Type B pancreatic cell (in vitro differentiated cells): Measurements from ENCODE around the gene OSTN. TPM values are rescaled to one million over a fixed set of nuclear protein-coding genes. Genes with fewer than 3 reads are reported as not detected.

ENCODE experiments used
- DNase-seq: peaks from one replicate; pipeline ENCODE4 v3.0.0; 2021; ENCODE audit warnings: mixed read lengths; ENCODE audit not compliant: unreplicated experiment; ENCODE audit errors: extremely low spot score
- H3K27ac Mint-ChIP-seq: 2 replicates; pipeline ENCODE4 v1.8.0; 2021; ENCODE audit warnings: mild to moderate bottlenecking, mixed read lengths
- H3K27me3 Mint-ChIP-seq: 2 replicates; pipeline ENCODE4 v1.8.0; 2021; ENCODE audit warnings: mixed read lengths
- H3K36me3 Mint-ChIP-seq: 2 replicates; pipeline ENCODE4 v1.8.0; 2021; ENCODE audit warnings: mixed read lengths
- H3K4me1 Mint-ChIP-seq: one replicate; pipeline ENCODE4 v1.8.0; 2021; ENCODE audit warnings: mixed read lengths; ENCODE audit not compliant: unreplicated experiment
- H3K4me3 Mint-ChIP-seq: 2 replicates; pipeline ENCODE4 v1.8.0; 2021; ENCODE audit warnings: mild to moderate bottlenecking, mixed read lengths
- H3K9me3 Mint-ChIP-seq: 2 replicates; pipeline ENCODE4 v1.8.0; 2021; ENCODE audit warnings: mixed read lengths
- total RNA-seq: library from RNA; stranded (reverse); gene quantifications from 2 replicates; pipeline ENCODE4 v1.2.1, GENCODE V29; 2021; ENCODE audit warnings: low replicate concordance
- TF ChIP-seq, protein P1 (sequence below): fragments of 200-600 bp; sonication (generic); conservative IDR thresholded peaks from 2 replicates; pipeline ENCODE4 v1.5.0; 2021; ENCODE audit warnings: antibody characterized with exemption, mild to moderate bottlenecking

The OSTN gene
- total RNA-seq, 1 donor from 2014 or later, result 1.3 TPM

- Mint-ChIP-seq H3K27me3 (no peaks in the 10 kb centered on the region), H3K9me3 (peaks cover 4% of the 10 kb centered on the region), H3K27ac (no peak overlapping the region)
Observed at GRCh38 chr3:191220908-191221307, 21.9 kb downstream of the OSTN start.

GRCh38 chr3:191221638-191222037 lies 22.6 kb downstream of the OSTN start:
- H3K27ac Mint-ChIP-seq, result no peak overlapping the region
- no peaks in the 10 kb centered on the region for H3K4me1 Mint-ChIP-seq
- H3K27me3 Mint-ChIP-seq, result no peaks in the 10 kb centered on the region
- TF ChIP-seq, protein P1, sequence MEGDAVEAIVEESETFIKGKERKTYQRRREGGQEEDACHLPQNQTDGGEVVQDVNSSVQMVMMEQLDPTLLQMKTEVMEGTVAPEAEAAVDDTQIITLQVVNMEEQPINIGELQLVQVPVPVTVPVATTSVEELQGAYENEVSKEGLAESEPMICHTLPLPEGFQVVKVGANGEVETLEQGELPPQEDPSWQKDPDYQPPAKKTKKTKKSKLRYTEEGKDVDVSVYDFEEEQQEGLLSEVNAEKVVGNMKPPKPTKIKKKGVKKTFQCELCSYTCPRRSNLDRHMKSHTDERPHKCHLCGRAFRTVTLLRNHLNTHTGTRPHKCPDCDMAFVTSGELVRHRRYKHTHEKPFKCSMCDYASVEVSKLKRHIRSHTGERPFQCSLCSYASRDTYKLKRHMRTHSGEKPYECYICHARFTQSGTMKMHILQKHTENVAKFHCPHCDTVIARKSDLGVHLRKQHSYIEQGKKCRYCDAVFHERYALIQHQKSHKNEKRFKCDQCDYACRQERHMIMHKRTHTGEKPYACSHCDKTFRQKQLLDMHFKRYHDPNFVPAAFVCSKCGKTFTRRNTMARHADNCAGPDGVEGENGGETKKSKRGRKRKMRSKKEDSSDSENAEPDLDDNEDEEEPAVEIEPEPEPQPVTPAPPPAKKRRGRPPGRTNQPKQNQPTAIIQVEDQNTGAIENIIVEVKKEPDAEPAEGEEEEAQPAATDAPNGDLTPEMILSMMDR, result no peak
- H3K4me3 Mint-ChIP-seq, result no peak overlapping the region
- H3K36me3 Mint-ChIP-seq, result no peaks in the 10 kb centered on the region
- no peak for DNase-seq
- peaks cover under 1% of the 10 kb centered on the region for H3K9me3 Mint-ChIP-seq

More at GRCh38 chr3:191220908-191221307, 21.9 kb downstream of the OSTN start:
- no peak for DNase-seq
- H3K4me3 Mint-ChIP-seq, result no peak overlapping the region
- TF ChIP-seq, protein P1, result no peak
- H3K36me3 Mint-ChIP-seq, result no peaks in the 10 kb centered on the region
- no peaks in the 10 kb centered on the region for H3K4me1 Mint-ChIP-seq

GRCh38 chr3:191227541-191227940 lies 28.5 kb downstream of the OSTN start:
- no peaks in the 10 kb centered on the region for H3K36me3 Mint-ChIP-seq
- no peak overlapping the region for H3K4me3 Mint-ChIP-seq
- H3K27ac Mint-ChIP-seq, result no peak overlapping the region
- no peaks in the 10 kb centered on the region for H3K27me3 Mint-ChIP-seq
- DNase-seq, result no peak
- no peaks in the 10 kb centered on the region for H3K4me1 Mint-ChIP-seq
- H3K9me3 Mint-ChIP-seq, result no peaks in the 10 kb centered on the region
- TF ChIP-seq, protein P1, result no peak

DNA sequence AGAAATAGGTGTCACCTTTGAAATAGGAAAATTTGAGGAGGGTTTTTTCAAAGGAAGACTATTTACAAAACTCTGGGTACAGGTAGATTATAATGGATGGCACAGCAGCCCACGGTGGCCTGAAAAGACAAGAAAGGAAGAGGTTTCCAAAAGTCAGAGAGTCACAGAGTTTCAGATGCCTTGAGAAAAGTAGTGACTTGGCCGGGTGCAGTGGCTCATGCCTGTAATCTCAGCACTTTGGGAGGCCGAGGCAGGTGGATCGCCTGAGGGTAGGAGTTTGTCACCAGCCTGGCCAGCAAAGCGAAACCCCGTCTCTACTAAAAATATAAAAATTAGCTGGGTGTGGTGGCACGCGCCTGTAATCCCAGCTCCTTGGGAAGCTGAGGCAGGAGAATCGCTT lies 35.2 kb downstream of the OSTN start:
- H3K27me3 Mint-ChIP-seq, result no peaks in the 10 kb centered on the region
- H3K4me1 Mint-ChIP-seq, result no peaks in the 10 kb centered on the region
- H3K9me3 Mint-ChIP-seq, result no peaks in the 10 kb centered on the region
- H3K36me3 Mint-ChIP-seq, result no peaks in the 10 kb centered on the region
- TF ChIP-seq, protein P1, result no peak
- H3K27ac Mint-ChIP-seq, result no peak overlapping the region
- no peak for DNase-seq
- no peak overlapping the region for H3K4me3 Mint-ChIP-seq

DNA sequence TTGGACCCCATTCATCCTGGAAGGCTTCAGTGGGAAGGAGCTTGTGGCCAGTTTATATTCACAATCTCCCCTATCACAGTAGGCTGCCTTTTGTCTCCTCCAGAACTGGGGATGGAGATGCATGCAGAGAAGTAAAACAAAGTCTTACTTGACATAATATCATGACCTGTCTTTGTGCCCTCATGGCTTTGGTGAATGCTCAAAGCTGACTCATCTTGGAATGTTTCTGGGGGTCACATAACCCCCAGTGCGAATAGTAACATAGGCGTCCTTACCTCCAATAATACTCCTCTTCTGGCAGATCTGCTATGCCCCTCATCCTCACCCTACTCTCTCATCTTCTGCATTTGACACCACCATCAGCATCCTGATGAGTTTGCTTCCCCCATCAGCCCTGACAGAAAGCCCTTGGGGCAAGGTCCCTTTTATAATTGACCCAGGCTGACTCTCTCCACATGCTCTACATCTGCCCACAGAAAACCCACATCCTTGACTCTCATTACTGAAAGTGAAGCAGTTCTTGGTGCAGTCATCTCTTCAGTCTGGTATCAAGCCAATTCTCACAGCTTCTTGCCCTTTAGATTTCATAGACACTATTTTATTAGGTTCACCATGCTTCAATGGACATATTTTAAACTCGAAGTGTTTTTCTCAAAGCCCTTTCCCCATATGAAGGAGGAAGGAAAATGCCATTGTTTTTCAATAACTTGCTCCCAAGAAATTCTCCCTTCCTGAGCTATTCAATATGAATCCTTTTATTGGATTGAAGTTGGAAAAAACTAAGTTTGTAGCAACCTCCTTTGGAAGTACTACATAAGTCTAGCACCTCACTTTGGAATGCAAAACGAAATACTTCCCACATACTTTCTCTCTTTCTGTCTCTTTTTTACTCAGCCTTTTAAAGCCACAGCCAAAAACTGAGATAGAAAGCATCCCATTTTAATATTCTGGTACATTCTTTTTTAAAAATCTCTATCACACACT lies 36.6 kb downstream of the OSTN start:
- H3K36me3 Mint-ChIP-seq, result no peaks in the 10 kb centered on the region
- no peak overlapping the region for H3K4me3 Mint-ChIP-seq
- no peak overlapping the region for H3K27ac Mint-ChIP-seq
- TF ChIP-seq, protein P1, result no peak
- no peak for DNase-seq
- H3K27me3 Mint-ChIP-seq, result no peaks in the 10 kb centered on the region
- no peaks in the 10 kb centered on the region for H3K4me1 Mint-ChIP-seq
- H3K9me3 Mint-ChIP-seq, result no peaks in the 10 kb centered on the region
